Activated naive CD4-positive, alpha-beta T cell treated with anti-CD3 and anti-CD28 coated beads for 36 hours (primary cell): Measurements from ENCODE around the gene UBE2E2. TPM values are rescaled to one million over a fixed set of nuclear protein-coding genes. Genes with fewer than 3 reads are reported as not detected.

Experiments used
- CTCF ChIA-PET: fragments of 350-600 bp; sonication (Branson Sonifier 250); formaldehyde crosslinking; loops from one replicate; lab custom pipeline; 2021; ENCODE audit warnings: antibody characterized with exemption; lab: Charles Lee
- DNase-seq: peaks from one replicate; pipeline ENCODE4 v3.0.0-alpha.2; 2020
- H3K27ac Mint-ChIP-seq: one replicate; pipeline ENCODE4 v1.8.0; 2021; ENCODE audit warnings: mild to moderate bottlenecking, mixed read lengths
- H3K27me3 Mint-ChIP-seq: one replicate; pipeline ENCODE4 v1.8.0; 2021; ENCODE audit warnings: low read depth, mixed read lengths
- H3K36me3 Mint-ChIP-seq: one replicate; pipeline ENCODE4 v1.8.0; 2021; ENCODE audit warnings: low read depth, mixed read lengths
- H3K4me1 Mint-ChIP-seq: one replicate; pipeline ENCODE4 v1.8.0; 2021; ENCODE audit warnings: low read depth, mixed read lengths
- H3K4me3 Mint-ChIP-seq: one replicate; pipeline ENCODE4 v1.8.0; 2021; ENCODE audit warnings: mild to moderate bottlenecking, moderate library complexity, mixed read lengths
- H3K9me3 Mint-ChIP-seq: one replicate; pipeline ENCODE4 v1.8.0; 2021; ENCODE audit warnings: mixed read lengths
- intact Hi-C: fragments of 100-400 bp; cut with micrococcal nuclease; formaldehyde crosslinking; loops from one replicate; pipeline ENCODE4 v1.15.1; 2023
- total RNA-seq, 2 experiments: library from RNA; stranded (reverse); gene quantifications; one replicate each; pipeline ENCODE4 v1.2.3, GENCODE V29; 2021

The UBE2E2 gene
- total RNA-seq, 2 experiments from 2014 or later, result 11.6 to 14.0 TPM

DNA sequence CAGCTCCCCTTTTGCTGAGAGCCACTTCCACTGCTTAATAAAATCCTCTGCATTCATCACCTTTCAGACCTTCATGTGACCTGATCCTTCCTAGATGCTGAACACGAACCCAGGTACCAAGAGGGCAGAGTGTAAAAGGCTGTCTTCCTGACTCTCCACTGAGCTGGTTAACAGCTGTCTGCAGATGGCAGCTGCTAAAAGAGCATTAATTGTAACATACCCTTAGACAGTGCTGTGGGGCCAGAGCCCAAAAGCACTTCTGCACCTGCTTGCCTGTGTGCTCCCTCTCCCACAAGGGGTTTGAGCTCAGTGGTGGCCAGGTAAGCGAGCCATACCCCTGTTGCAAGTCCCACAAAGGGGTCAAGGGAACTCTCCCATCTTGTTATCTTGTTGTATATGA is 187.3 kb downstream of the UBE2E2 start:
- Mint-ChIP-seq H3K27me3 (no peaks in the 10 kb centered on the region), H3K9me3 (no peaks in the 10 kb centered on the region), H3K27ac (no peak overlapping the region), H3K36me3 (peaks cover 6% of the 10 kb centered on the region), H3K4me1 (peaks cover 7% of the 10 kb centered on the region), H3K4me3 (no peak overlapping the region)
- CTCF ChIA-PET, result no interaction called here
- no peak for DNase-seq
- intact Hi-C loops, result no loop called here

DNA sequence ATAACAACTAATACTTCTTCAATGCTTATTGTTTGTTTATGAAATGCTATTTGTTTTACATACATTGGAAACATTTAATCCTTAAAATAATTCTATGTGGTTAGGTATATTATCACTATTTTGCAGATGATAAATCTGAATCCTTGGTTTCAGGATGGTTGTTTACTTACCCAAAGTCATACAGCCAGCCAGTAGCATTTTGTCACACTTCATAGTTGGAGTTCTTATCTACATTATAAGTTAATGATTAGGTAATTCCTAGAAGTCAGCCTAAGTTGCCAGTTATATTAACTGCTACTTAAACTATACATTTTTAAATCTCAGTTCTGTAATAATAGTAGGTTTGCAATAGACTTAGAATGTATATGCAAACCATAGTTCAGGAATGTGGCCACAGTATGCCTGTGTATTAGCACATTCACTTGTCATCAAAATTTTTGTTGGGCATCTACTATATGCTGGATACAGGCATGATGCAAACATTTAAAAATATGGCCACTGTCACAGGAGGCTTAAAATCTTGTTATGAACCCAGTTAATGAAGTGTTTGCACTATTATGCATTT is 187.9 kb downstream of the UBE2E2 start:
- Mint-ChIP-seq H3K4me3 (no peak overlapping the region), H3K27me3 (no peaks in the 10 kb centered on the region), H3K27ac (no peak overlapping the region), H3K36me3 (peaks cover 6% of the 10 kb centered on the region), H3K9me3 (no peaks in the 10 kb centered on the region), H3K4me1 (peaks cover 7% of the 10 kb centered on the region)
- no peak for DNase-seq
- CTCF ChIA-PET, result no interaction called here
- intact Hi-C loops, result no loop called here

DNA sequence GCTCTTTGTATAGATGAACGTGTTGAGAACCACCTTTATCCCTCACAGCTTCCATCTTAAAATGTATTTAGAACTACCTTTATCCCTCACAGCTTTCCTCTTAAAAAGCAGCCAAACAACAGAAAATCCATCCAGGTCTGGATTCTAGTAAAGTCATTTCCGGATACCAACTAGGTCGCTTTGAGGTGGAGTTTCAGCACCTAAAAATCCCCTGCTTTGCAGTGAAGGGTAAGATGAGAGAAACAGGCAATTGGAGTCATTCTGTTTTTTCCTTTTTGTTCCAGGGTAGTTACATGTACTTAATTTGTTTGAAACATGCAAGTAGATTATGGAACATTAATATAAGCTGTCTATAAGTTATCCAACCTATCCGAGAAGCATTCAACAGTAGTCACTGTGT is 192.0 kb downstream of the UBE2E2 start:
- H3K9me3 Mint-ChIP-seq, result no peaks in the 10 kb centered on the region
- H3K27me3 Mint-ChIP-seq, result no peaks in the 10 kb centered on the region
- no peak overlapping the region for H3K27ac Mint-ChIP-seq
- peaks cover 4% of the 10 kb centered on the region for H3K36me3 Mint-ChIP-seq
- intact Hi-C loops, result no loop called here
- CTCF ChIA-PET, result no interaction called here
- no peak for DNase-seq
- no peak overlapping the region for H3K4me3 Mint-ChIP-seq
- H3K4me1 Mint-ChIP-seq, result peaks cover 7% of the 10 kb centered on the region

DNA sequence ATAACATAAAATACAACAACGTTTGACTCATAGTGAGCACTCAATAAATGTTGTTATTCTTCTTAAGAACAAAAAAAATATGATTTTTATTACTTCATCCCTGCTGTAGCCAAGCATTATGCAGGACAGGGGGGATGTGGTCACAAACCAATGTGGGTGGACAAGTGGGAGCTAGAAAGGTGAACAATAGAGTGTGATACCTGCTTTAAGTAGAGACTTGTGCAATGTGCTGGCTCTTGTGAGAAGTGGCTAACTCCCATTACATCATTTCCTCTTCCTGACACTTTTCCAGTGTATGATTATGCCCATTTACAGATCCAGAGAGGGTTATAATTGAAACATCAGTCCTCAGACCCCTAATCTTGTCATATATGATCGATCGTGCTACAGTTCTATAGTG is 193.6 kb downstream of the UBE2E2 start:
- peaks cover 4% of the 10 kb centered on the region for H3K4me1 Mint-ChIP-seq
- no peak overlapping the region for H3K4me3 Mint-ChIP-seq
- no peaks in the 10 kb centered on the region for H3K27me3 Mint-ChIP-seq
- no peak overlapping the region for H3K27ac Mint-ChIP-seq
- no peak for DNase-seq
- CTCF ChIA-PET, result no interaction called here
- H3K36me3 Mint-ChIP-seq, result no peaks in the 10 kb centered on the region
- intact Hi-C loops, result no loop called here
- H3K9me3 Mint-ChIP-seq, result no peaks in the 10 kb centered on the region

DNA sequence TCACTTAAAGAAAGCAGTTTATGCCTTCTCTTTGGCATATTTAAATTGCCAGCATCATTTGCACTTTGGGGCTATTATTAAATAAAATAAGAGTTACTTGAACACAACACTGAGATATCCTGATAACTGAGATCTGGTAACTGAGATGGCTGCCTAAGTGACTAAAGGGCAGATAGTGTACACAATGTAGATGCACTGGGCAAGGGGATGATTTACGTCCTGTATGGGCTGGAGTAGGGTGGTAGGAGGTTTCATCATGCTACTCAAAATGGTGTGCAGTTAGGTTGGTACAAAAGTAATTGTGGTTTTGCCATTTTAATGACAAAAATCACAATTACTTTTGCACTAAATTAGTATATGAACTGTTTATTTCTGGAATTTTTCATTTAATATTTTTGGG is 196.1 kb downstream of the UBE2E2 start:
- CTCF ChIA-PET, result no interaction called here
- DNase-seq, result no peak
- no peaks in the 10 kb centered on the region for H3K27me3 Mint-ChIP-seq
- intact Hi-C loops, result no loop called here
- H3K4me1 Mint-ChIP-seq, result peaks cover 17% of the 10 kb centered on the region
- H3K27ac Mint-ChIP-seq, result no peak overlapping the region
- H3K4me3 Mint-ChIP-seq, result no peak overlapping the region
- no peaks in the 10 kb centered on the region for H3K9me3 Mint-ChIP-seq
- no peaks in the 10 kb centered on the region for H3K36me3 Mint-ChIP-seq

DNA sequence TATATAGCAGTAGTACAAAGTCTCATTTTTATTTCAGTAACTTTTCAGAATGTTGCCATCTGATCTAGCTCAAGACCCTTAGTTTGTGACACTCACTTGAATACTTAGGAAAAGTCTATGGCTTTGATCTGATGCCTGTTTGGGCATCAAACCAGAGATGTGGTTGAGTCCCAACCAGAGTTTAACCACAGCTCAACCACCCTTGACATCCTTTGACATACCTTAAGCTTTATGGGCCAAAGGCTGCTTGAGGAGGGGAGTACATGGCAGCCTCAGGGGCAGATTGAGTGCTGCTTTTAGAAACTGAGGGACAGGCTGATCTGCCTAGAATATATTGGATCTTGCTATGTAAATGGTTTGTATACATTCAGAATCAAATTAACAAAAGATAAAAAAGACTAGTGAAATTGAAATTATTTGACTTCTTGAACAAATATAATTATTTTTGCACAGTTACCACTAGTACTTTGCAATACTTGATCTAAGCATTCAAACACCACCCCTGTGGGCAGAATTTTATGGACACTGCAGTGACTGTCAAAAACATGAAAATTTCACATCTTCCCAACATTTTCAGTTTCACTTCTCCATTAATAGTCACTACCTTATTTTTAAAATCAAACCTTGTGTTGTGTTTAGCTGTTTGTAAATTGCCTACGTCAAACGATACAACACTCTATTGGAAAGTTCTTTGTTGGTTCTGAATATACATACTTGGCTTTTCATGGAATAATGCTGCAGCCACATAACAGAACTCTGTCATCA is 199.8 kb downstream of the UBE2E2 start:
- DNase-seq, result no peak
- Mint-ChIP-seq H3K27ac (no peak overlapping the region), H3K9me3 (no peaks in the 10 kb centered on the region), H3K4me3 (no peak overlapping the region), H3K27me3 (no peaks in the 10 kb centered on the region), H3K4me1 (peaks cover 12% of the 10 kb centered on the region), H3K36me3 (no peaks in the 10 kb centered on the region)
- intact Hi-C loops, result no loop called here
- CTCF ChIA-PET, result no interaction called here

DNA sequence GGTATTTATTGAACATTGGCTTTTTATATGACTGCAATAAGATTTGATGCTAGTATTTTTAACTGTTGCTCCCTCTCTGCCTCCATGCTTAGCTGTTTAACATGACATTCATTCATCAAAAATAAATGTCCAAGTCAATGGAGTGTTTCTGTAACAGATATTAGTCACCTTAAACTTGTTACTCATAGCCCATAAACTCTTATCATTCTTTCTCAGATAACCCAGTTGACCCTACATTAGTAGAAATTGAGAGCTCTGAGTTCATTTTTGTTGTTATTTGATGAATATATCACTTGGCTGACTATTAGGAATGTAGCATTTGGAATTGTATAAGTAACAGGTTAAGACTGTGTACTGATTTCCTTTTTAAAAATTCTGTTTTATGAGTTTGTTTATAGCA is 201.1 kb downstream of the UBE2E2 start:
- H3K4me3 Mint-ChIP-seq, result no peak overlapping the region
- no peaks in the 10 kb centered on the region for H3K9me3 Mint-ChIP-seq
- H3K27ac Mint-ChIP-seq, result no peak overlapping the region
- H3K27me3 Mint-ChIP-seq, result no peaks in the 10 kb centered on the region
- CTCF ChIA-PET, result no interaction called here
- no peaks in the 10 kb centered on the region for H3K36me3 Mint-ChIP-seq
- peaks cover 12% of the 10 kb centered on the region for H3K4me1 Mint-ChIP-seq
- intact Hi-C loops, result no loop called here
- no peak for DNase-seq

DNA sequence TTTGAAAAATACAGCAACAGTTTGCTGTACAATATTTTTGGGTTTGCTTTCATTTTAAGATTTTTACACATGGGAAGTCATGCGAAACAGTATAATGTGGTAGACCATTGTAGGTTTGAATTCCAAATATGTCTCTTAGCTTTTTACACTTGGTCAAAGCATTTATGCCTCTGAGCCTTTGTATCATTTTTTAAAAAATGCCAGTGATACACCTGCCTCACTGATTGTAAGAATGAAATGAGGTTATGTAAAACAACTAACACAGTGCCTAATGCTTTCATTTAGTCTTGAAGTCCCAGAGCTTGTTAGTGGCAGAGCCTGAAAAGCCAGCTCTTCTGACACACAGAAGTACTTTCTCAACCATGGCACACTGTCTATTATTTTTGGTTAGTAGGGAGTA is 202.0 kb downstream of the UBE2E2 start:
- no peaks in the 10 kb centered on the region for H3K36me3 Mint-ChIP-seq
- intact Hi-C loops, result no loop called here
- no peak overlapping the region for H3K27ac Mint-ChIP-seq
- no peak for DNase-seq
- H3K4me3 Mint-ChIP-seq, result no peak overlapping the region
- no peaks in the 10 kb centered on the region for H3K27me3 Mint-ChIP-seq
- H3K9me3 Mint-ChIP-seq, result no peaks in the 10 kb centered on the region
- CTCF ChIA-PET, result no interaction called here
- peaks cover 12% of the 10 kb centered on the region for H3K4me1 Mint-ChIP-seq

DNA sequence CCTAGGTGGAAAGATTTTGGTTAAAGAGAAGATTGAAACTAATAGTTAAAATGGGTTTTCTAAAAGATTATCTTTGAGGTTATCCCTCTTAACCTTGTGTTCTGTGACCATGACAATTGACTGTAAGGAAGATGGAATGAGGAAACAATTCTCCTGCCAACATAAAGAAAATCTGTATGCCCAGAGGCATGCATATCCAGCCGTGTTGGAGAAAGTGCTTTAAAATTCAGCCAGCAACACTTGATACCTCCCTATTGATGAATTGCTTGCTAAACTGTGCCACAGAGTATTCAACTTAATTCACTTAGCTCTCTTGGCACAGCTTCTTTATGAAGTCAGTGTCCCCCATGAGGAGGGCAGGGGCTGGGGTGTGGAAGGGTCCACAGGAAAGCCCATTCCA is 203.5 kb downstream of the UBE2E2 start:
- CTCF ChIA-PET, result interaction anchor here (0.7 kb wide), 1 partner anchor 166 kb away, joined by 3 read pairs; no protein-coding TSS in a partner anchor
- Mint-ChIP-seq H3K36me3 (no peaks in the 10 kb centered on the region), H3K4me3 (no peak overlapping the region), H3K27ac (no peak overlapping the region), H3K9me3 (no peaks in the 10 kb centered on the region), H3K27me3 (no peaks in the 10 kb centered on the region), H3K4me1 (peaks cover 12% of the 10 kb centered on the region)
- DNase-seq, result no peak
- intact Hi-C loops, result no loop called here

DNA sequence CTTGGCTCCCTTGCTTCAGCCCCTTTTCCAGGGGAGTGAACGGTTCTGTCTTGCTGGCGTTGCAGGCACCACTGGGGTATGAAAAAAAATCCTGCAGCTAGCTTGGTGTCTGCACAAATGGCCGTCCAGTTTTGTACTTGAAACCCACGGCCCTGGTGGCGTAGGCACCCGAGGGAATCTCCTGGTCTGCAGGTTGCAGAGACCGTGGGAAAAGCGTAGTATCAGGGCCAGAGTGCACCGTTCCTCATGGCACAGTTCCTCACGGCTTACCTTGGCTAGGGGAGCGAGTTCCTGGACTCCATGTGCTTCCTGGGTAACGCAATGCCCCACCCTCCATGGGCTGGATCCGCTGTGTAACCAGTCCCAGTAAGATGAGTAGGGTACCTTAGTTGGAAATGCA is 214.9 kb downstream of the UBE2E2 start:
- Mint-ChIP-seq H3K4me3 (no peak overlapping the region), H3K27ac (no peak overlapping the region), H3K4me1 (no peaks in the 10 kb centered on the region), H3K27me3 (no peaks in the 10 kb centered on the region), H3K36me3 (peaks cover 7% of the 10 kb centered on the region), H3K9me3 (peaks cover 6% of the 10 kb centered on the region)
- no peak for DNase-seq
- CTCF ChIA-PET, result no interaction called here
- intact Hi-C loops, result no loop called here

DNA sequence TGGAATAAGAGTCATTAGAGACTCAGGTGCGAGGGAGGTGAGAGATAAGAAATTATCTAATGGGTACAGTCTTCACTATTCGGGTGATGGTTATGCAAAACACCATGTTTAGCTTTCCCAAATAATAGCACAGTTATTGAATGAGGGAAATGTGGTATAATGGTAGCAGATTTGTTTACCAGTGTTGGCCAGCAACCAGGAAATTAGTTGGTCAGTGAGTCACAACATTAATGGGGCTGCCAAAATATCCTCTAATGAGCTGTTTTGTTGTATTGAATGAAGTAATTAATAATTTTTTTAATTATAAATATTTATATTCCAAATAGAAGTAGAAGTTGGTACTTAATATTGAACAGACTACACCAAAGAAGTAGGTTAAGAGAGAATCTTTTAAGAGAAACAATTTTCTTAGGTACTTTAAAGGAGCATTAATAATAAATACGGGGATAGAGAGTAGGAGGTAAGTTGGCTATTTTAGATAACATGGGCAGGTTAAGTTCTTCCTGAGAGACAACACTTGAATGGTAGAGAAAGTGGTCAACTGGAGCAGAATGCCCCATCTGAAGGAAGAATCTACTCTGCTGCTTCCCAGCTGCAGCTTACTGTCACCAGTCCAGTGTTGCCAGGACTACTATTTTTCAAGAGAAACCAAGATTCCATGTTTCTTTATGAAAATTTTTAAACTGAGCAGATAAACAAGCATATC is 218.8 kb downstream of the UBE2E2 start:
- no peak overlapping the region for H3K4me3 Mint-ChIP-seq
- no peaks in the 10 kb centered on the region for H3K27me3 Mint-ChIP-seq
- H3K27ac Mint-ChIP-seq, result no peak overlapping the region
- CTCF ChIA-PET, result no interaction called here
- peaks cover 6% of the 10 kb centered on the region for H3K9me3 Mint-ChIP-seq
- DNase-seq, result no peak
- no peaks in the 10 kb centered on the region for H3K36me3 Mint-ChIP-seq
- no peaks in the 10 kb centered on the region for H3K4me1 Mint-ChIP-seq
- intact Hi-C loops, result no loop called here

DNA sequence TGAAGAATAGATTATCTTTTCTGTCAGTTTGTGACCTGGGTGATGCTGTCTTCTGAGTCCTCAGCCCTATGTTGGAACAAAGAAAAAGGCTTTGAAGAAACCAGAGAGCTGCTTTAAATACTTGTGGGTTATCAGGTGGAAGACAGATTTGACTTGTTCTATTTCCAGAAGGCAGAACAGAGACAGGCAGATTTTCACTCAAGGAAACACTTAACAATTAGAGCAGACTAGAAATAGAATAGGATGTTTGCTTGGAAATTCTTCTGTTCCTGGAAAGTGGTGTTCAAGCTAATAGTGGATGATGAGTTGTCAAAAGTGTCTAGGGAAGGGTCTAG is 219.4 kb downstream of the UBE2E2 start:
- intact Hi-C loops, result no loop called here
- Mint-ChIP-seq H3K4me3 (no peak overlapping the region), H3K36me3 (no peaks in the 10 kb centered on the region), H3K27ac (no peak overlapping the region), H3K4me1 (no peaks in the 10 kb centered on the region), H3K27me3 (no peaks in the 10 kb centered on the region), H3K9me3 (peaks cover 6% of the 10 kb centered on the region)
- DNase-seq, result no peak
- CTCF ChIA-PET, result no interaction called here

DNA sequence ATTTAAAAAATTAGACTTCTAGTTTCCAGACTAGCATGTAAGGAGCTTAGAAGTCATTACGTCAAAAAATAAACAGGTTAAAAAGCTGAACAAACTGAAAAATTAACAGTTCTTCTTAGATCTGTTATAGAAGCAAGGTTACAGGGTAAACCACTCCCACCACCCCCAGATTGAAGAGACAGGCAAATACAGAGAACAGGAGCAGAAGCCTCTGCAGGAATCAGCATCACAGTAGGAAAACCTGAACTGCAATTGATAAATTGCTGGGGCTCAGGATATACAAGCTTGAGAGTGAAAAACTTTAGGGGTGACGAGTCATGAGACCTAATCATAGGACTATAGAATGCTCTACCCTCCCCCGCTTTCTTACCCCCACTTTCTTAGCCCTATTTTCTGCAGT is 222.3 kb downstream of the UBE2E2 start:
- Mint-ChIP-seq H3K9me3 (peaks cover 9% of the 10 kb centered on the region), H3K4me1 (no peaks in the 10 kb centered on the region), H3K27ac (no peak overlapping the region), H3K27me3 (no peaks in the 10 kb centered on the region), H3K36me3 (no peaks in the 10 kb centered on the region), H3K4me3 (no peak overlapping the region)
- no peak for DNase-seq
- intact Hi-C loops, result no loop called here
- CTCF ChIA-PET, result interaction anchor here (1.6 kb wide), 1 partner anchor 11 kb away, joined by 6 read pairs; no protein-coding TSS in a partner anchor
